Mucosa of stomach (tissue), 1 donor: ENCODE data around the gene AGBL1.
"Not testable (repeated sequence)": the region's sequence is repeated elsewhere in the genome, so short reads cannot be mapped to it uniquely, and the experiment has no call there.

Experiments used
- H3K27me3 ChIP-seq: one replicate; pipeline ENCODE4 v1.7.0; 2013; ENCODE audit warnings: mild to moderate bottlenecking, low read length; ENCODE audit not compliant: control insufficient read depth, insufficient read depth
- H3K36me3 ChIP-seq: one replicate; pipeline ENCODE4 v1.7.0; 2013; ENCODE audit warnings: low read length; ENCODE audit not compliant: control insufficient read depth, insufficient read depth
- H3K4me1 ChIP-seq: one replicate; pipeline ENCODE4 v1.7.0; 2013; ENCODE audit warnings: mild to moderate bottlenecking, low read length; ENCODE audit not compliant: control insufficient read depth, insufficient read depth
- H3K4me3 ChIP-seq: one replicate; pipeline ENCODE4 v1.7.0; 2013; ENCODE audit warnings: low read length
- H3K9ac ChIP-seq: one replicate; pipeline ENCODE4 v1.7.0; 2013; ENCODE audit warnings: mild to moderate bottlenecking, low read length, moderate library complexity
- H3K9me3 ChIP-seq: one replicate; pipeline ENCODE4 v1.7.0; 2013; ENCODE audit warnings: mild to moderate bottlenecking, low read length, moderate library complexity; ENCODE audit not compliant: control insufficient read depth
- donor health status: Pancreatic carcinoma.

The AGBL1 gene

GRCh38 chr15:86465470-86466039 lies 385.9 kb downstream of the AGBL1 start:
- not testable (repeated sequence) for H3K4me1 ChIP-seq, H3K36me3 ChIP-seq, H3K4me3 ChIP-seq, H3K9me3 ChIP-seq, H3K27me3 ChIP-seq, H3K9ac ChIP-seq

- no peaks in the 10 kb centered on the region for H3K27me3 ChIP-seq
- H3K9me3 ChIP-seq = no peaks in the 10 kb centered on the region
- no peak overlapping the region for H3K4me3 ChIP-seq
- H3K4me1 ChIP-seq = no peaks in the 10 kb centered on the region
- no peak overlapping the region for H3K9ac ChIP-seq
- no peaks in the 10 kb centered on the region for H3K36me3 ChIP-seq
These were observed 402.0 kb downstream of the AGBL1 start for GRCh38 chr15:86481720-86482119.

GRCh38 chr15:86483936-86484335 lies 404.3 kb downstream of the AGBL1 start:
- H3K4me1 ChIP-seq = no peaks in the 10 kb centered on the region
- H3K27me3 ChIP-seq = no peaks in the 10 kb centered on the region
- H3K36me3 ChIP-seq = no peaks in the 10 kb centered on the region
- no peak overlapping the region for H3K9ac ChIP-seq
- no peaks in the 10 kb centered on the region for H3K9me3 ChIP-seq
- H3K4me3 ChIP-seq = no peak overlapping the region

- H3K9me3 ChIP-seq = no peaks in the 10 kb centered on the region
- no peak overlapping the region for H3K9ac ChIP-seq
- no peaks in the 10 kb centered on the region for H3K4me1 ChIP-seq
- H3K4me3 ChIP-seq = no peak overlapping the region
- no peaks in the 10 kb centered on the region for H3K36me3 ChIP-seq
- no peaks in the 10 kb centered on the region for H3K27me3 ChIP-seq
These were observed 408.4 kb downstream of the AGBL1 start for GRCh38 chr15:86488046-86488445.

GRCh38 chr15:86489981-86490380 lies 410.3 kb downstream of the AGBL1 start:
- H3K4me1 ChIP-seq = no peaks in the 10 kb centered on the region
- H3K36me3 ChIP-seq = no peaks in the 10 kb centered on the region
- no peak overlapping the region for H3K4me3 ChIP-seq
- no peak overlapping the region for H3K9ac ChIP-seq
- no peaks in the 10 kb centered on the region for H3K27me3 ChIP-seq
- H3K9me3 ChIP-seq = no peaks in the 10 kb centered on the region

- no peak overlapping the region for H3K4me3 ChIP-seq
- no peaks in the 10 kb centered on the region for H3K27me3 ChIP-seq
- H3K4me1 ChIP-seq = no peaks in the 10 kb centered on the region
- H3K9me3 ChIP-seq = no peaks in the 10 kb centered on the region
- H3K9ac ChIP-seq = no peak overlapping the region
- no peaks in the 10 kb centered on the region for H3K36me3 ChIP-seq
These were observed 411.4 kb downstream of the AGBL1 start for GRCh38 chr15:86491118-86491517.

- Histone ChIP-seq H3K9ac (no peak overlapping the region), H3K27me3 (no peaks in the 10 kb centered on the region), H3K9me3 (no peaks in the 10 kb centered on the region), H3K4me3 (no peak overlapping the region), H3K4me1 (no peaks in the 10 kb centered on the region), H3K36me3 (no peaks in the 10 kb centered on the region)
These were observed 414.2 kb downstream of the AGBL1 start for GRCh38 chr15:86493884-86494283.

- Histone ChIP-seq H3K36me3 (no peaks in the 10 kb centered on the region), H3K4me3 (no peak overlapping the region), H3K27me3 (no peaks in the 10 kb centered on the region), H3K9me3 (no peaks in the 10 kb centered on the region), H3K9ac (no peak overlapping the region), H3K4me1 (no peaks in the 10 kb centered on the region)
These were observed 414.8 kb downstream of the AGBL1 start for GRCh38 chr15:86494475-86494874.

GRCh38 chr15:86502301-86502700 lies 422.6 kb downstream of the AGBL1 start:
- Histone ChIP-seq H3K4me3 (no peak overlapping the region), H3K9ac (no peak overlapping the region), H3K9me3 (no peaks in the 10 kb centered on the region), H3K36me3 (no peaks in the 10 kb centered on the region), H3K27me3 (no peaks in the 10 kb centered on the region), H3K4me1 (no peaks in the 10 kb centered on the region)

GRCh38 chr15:86505951-86506350 lies 426.3 kb downstream of the AGBL1 start:
- no peaks in the 10 kb centered on the region for H3K36me3 ChIP-seq
- H3K9ac ChIP-seq = no peak overlapping the region
- H3K9me3 ChIP-seq = no peaks in the 10 kb centered on the region
- H3K27me3 ChIP-seq = no peaks in the 10 kb centered on the region
- H3K4me3 ChIP-seq = no peak overlapping the region
- no peaks in the 10 kb centered on the region for H3K4me1 ChIP-seq

- Histone ChIP-seq H3K27me3 (no peaks in the 10 kb centered on the region), H3K36me3 (no peaks in the 10 kb centered on the region)
These were observed 426.7 kb downstream of the AGBL1 start for GRCh38 chr15:86506401-86506800.

GRCh38 chr15:86515625-86516024 lies 436.0 kb downstream of the AGBL1 start:
- no peaks in the 10 kb centered on the region for H3K4me1 ChIP-seq
- H3K9me3 ChIP-seq = no peaks in the 10 kb centered on the region
- H3K4me3 ChIP-seq = no peak overlapping the region
- H3K36me3 ChIP-seq = no peaks in the 10 kb centered on the region
- H3K9ac ChIP-seq = no peak overlapping the region
- H3K27me3 ChIP-seq = no peaks in the 10 kb centered on the region

More at GRCh38 chr15:86506401-86506800, 426.7 kb downstream of the AGBL1 start:
- H3K4me1 ChIP-seq = no peaks in the 10 kb centered on the region
- H3K4me3 ChIP-seq = no peak overlapping the region
- H3K9me3 ChIP-seq = no peaks in the 10 kb centered on the region
- no peak overlapping the region for H3K9ac ChIP-seq

- H3K36me3 ChIP-seq = no peaks in the 10 kb centered on the region
- H3K27me3 ChIP-seq = no peaks in the 10 kb centered on the region
- H3K4me1 ChIP-seq = no peaks in the 10 kb centered on the region
- H3K4me3 ChIP-seq = no peak overlapping the region
- no peaks in the 10 kb centered on the region for H3K9me3 ChIP-seq
- no peak overlapping the region for H3K9ac ChIP-seq
These were observed 443.1 kb downstream of the AGBL1 start for GRCh38 chr15:86522721-86523120.
